ENCODE data around the gene PTMA.

DNA sequence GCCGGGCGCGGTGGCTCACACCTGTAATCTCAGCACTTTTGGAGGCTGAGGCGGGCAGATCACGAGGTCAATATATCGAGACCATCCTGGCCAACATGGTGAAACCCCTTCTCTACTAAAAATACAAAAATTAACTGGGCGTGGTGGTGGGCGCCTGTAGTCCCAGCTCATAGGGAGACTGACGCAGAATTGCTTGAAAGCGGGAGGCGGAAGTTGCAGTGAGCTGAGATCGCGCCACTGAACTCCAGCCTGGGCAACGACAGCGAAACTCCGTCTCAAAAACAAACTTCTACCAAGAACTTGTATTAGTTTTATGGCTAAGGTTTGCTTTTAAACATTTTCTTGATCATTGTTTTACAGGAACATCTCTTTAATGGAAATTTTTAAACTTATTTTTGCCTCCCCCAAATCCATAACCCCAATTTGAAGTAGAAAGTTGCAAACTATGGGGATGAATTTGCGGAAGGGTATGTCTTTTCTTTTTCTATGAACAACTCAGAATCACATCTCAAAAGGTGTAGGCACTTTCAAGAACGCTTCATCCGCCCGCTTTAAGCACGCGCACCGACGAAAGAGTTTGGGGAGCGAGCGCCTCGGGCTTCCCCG is 46.8 kb upstream of the PTMA start:
- TF ChIP-seq, protein P1, sequence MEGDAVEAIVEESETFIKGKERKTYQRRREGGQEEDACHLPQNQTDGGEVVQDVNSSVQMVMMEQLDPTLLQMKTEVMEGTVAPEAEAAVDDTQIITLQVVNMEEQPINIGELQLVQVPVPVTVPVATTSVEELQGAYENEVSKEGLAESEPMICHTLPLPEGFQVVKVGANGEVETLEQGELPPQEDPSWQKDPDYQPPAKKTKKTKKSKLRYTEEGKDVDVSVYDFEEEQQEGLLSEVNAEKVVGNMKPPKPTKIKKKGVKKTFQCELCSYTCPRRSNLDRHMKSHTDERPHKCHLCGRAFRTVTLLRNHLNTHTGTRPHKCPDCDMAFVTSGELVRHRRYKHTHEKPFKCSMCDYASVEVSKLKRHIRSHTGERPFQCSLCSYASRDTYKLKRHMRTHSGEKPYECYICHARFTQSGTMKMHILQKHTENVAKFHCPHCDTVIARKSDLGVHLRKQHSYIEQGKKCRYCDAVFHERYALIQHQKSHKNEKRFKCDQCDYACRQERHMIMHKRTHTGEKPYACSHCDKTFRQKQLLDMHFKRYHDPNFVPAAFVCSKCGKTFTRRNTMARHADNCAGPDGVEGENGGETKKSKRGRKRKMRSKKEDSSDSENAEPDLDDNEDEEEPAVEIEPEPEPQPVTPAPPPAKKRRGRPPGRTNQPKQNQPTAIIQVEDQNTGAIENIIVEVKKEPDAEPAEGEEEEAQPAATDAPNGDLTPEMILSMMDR (IDR thresholded peaks at IDR 0.05; ENCODE audit: insufficient read depth, low read length, poor library complexity, severe bottlenecking) = no peak
- no peak for TF ChIP-seq EZH2phosphoT487 (conservative IDR thresholded peaks at IDR 0.05; ENCODE audit: low read length)
